ENCODE data around the gene HIRA. TPM values are rescaled to one million over a fixed set of nuclear protein-coding genes. Genes with fewer than 3 reads are reported as not detected.
A peak's percentile ranks its signal among the peaks of the same experiment; 100 is the strongest.
"Not testable (repeated sequence)": the region's sequence is repeated elsewhere in the genome, so short reads cannot be mapped to it uniquely, and the experiment has no call there.

The HIRA gene
- total RNA-seq, 2 donors from 2014 or later = 30.7 to 36.6 TPM

- Mint-ChIP-seq H3K27ac (no peak overlapping the region), H3K4me3 (no peak overlapping the region), H3K4me1 (ENCODE audit: low read depth) (no peaks in the 10 kb centered on the region), H3K9me3 (no peaks in the 10 kb centered on the region), H3K36me3 (ENCODE audit: insufficient read depth in 2 of 2) (peaks cover 0 to 12% of the 10 kb centered on the region in 2 donors), H3K27me3 (ENCODE audit: low read depth) (no peaks in the 10 kb centered on the region)
- ATAC-seq (replicated peaks in 1 of 2) (no peak), DNase-seq (no peak)
Observed at GRCh38 chr22:19374410-19374809, 57.1 kb downstream of the HIRA start.

- Mint-ChIP-seq H3K4me3 (no peak overlapping the region), H3K36me3 (ENCODE audit: insufficient read depth in 2 of 2) (peaks cover 0 to 12% of the 10 kb centered on the region in 2 donors), H3K27ac (no peak overlapping the region), H3K4me1 (ENCODE audit: low read depth) (no peaks in the 10 kb centered on the region), H3K27me3 (ENCODE audit: low read depth) (no peaks in the 10 kb centered on the region), H3K9me3 (no peaks in the 10 kb centered on the region)
- ATAC-seq (replicated peaks in 1 of 2) (no peak), DNase-seq (no peak)
Observed at GRCh38 chr22:19373450-19373849, 58.1 kb downstream of the HIRA start.

- no peaks in the 10 kb centered on the region for H3K27me3 Mint-ChIP-seq (ENCODE audit: low read depth)
- no peaks in the 10 kb centered on the region for H3K9me3 Mint-ChIP-seq
- DNase-seq = no peak
- no peak overlapping the region for H3K27ac Mint-ChIP-seq
- no peaks in the 10 kb centered on the region for H3K4me1 Mint-ChIP-seq (ENCODE audit: low read depth)
- ATAC-seq (replicated peaks in 1 of 2) = no peak
- H3K36me3 Mint-ChIP-seq (ENCODE audit: insufficient read depth in 2 of 2) = peaks cover 0 to 17% of the 10 kb centered on the region in 2 donors
- no peak overlapping the region for H3K4me3 Mint-ChIP-seq
Observed at GRCh38 chr22:19371893-19372292, 59.6 kb downstream of the HIRA start.

GRCh38 chr22:19368876-19369275 is 62.7 kb downstream of the HIRA start:
- H3K27ac Mint-ChIP-seq = no peak overlapping the region
- H3K27me3 Mint-ChIP-seq (ENCODE audit: low read depth) = no peaks in the 10 kb centered on the region

GRCh38 chr22:19367763-19368367 is 63.7 kb downstream of the HIRA start:
- H3K27me3 Mint-ChIP-seq (ENCODE audit: low read depth) = no peaks in the 10 kb centered on the region
- H3K4me1 Mint-ChIP-seq (ENCODE audit: low read depth) = no peaks in the 10 kb centered on the region
- no peak overlapping the region for H3K4me3 Mint-ChIP-seq
- no peak overlapping the region for H3K27ac Mint-ChIP-seq
- no peak for DNase-seq
- H3K9me3 Mint-ChIP-seq = no peaks in the 10 kb centered on the region
- no peak for ATAC-seq (replicated peaks in 1 of 2)
- H3K36me3 Mint-ChIP-seq (ENCODE audit: insufficient read depth in 2 of 2) = peaks cover 2 to 15% of the 10 kb centered on the region in 2 donors

More at GRCh38 chr22:19368876-19369275, 62.7 kb downstream of the HIRA start:
- no peak overlapping the region for H3K4me3 Mint-ChIP-seq
- peaks cover 2 to 15% of the 10 kb centered on the region in 2 donors for H3K36me3 Mint-ChIP-seq (ENCODE audit: insufficient read depth in 2 of 2)
- DNase-seq (no peak), ATAC-seq (replicated peaks in 1 of 2) (no peak)
- no peaks in the 10 kb centered on the region for H3K4me1 Mint-ChIP-seq (ENCODE audit: low read depth)
- no peaks in the 10 kb centered on the region for H3K9me3 Mint-ChIP-seq

- not testable (repeated sequence) for DNase-seq; H3K4me1 Mint-ChIP-seq (ENCODE audit: low read depth); H3K27me3 Mint-ChIP-seq (ENCODE audit: low read depth); H3K4me3 Mint-ChIP-seq; H3K9me3 Mint-ChIP-seq; H3K27ac Mint-ChIP-seq; ATAC-seq (replicated peaks in 1 of 2)
- peaks cover 4 to 18% of the 10 kb centered on the region in 2 donors for H3K36me3 Mint-ChIP-seq (ENCODE audit: insufficient read depth in 2 of 2)
Observed at GRCh38 chr22:19363541-19363940, 68.0 kb downstream of the HIRA start.

- Mint-ChIP-seq H3K27me3 (ENCODE audit: low read depth) (no peaks in the 10 kb centered on the region), H3K36me3 (ENCODE audit: insufficient read depth in 2 of 2) (peaks cover 4 to 16% of the 10 kb centered on the region in 2 donors), H3K4me3 (no peak overlapping the region), H3K4me1 (ENCODE audit: low read depth) (no peaks in the 10 kb centered on the region), H3K27ac (peak overlapping the region; percentile 64), H3K9me3 (no peaks in the 10 kb centered on the region)
- DNase-seq (no peak), ATAC-seq (replicated peaks in 1 of 2) (no peak)
Observed at GRCh38 chr22:19361501-19362103, 69.9 kb downstream of the HIRA start.

- DNase-seq = no peak
- no peak overlapping the region for H3K4me3 Mint-ChIP-seq
- H3K9me3 Mint-ChIP-seq = no peaks in the 10 kb centered on the region
- H3K4me1 Mint-ChIP-seq (ENCODE audit: low read depth) = no peaks in the 10 kb centered on the region
- H3K36me3 Mint-ChIP-seq (ENCODE audit: insufficient read depth in 2 of 2) = peaks cover 2 to 12% of the 10 kb centered on the region in 2 donors
- ATAC-seq (replicated peaks in 1 of 2) = no peak
- H3K27me3 Mint-ChIP-seq (ENCODE audit: low read depth) = no peaks in the 10 kb centered on the region
- H3K27ac Mint-ChIP-seq = no peak overlapping the region
Observed at GRCh38 chr22:19360862-19361261, 70.7 kb downstream of the HIRA start.

- no peaks in the 10 kb centered on the region for H3K27me3 Mint-ChIP-seq (ENCODE audit: low read depth)
- ATAC-seq (replicated peaks in 1 of 2) = no peak
- H3K27ac Mint-ChIP-seq = no peak overlapping the region
- H3K36me3 Mint-ChIP-seq (ENCODE audit: insufficient read depth in 2 of 2) = peaks cover 2 to 12% of the 10 kb centered on the region in 2 donors
- no peak for DNase-seq
- H3K4me3 Mint-ChIP-seq = no peak overlapping the region
- no peaks in the 10 kb centered on the region for H3K9me3 Mint-ChIP-seq
- no peaks in the 10 kb centered on the region for H3K4me1 Mint-ChIP-seq (ENCODE audit: low read depth)
Observed at GRCh38 chr22:19360300-19360792, 71.2 kb downstream of the HIRA start.

- H3K4me1 Mint-ChIP-seq (ENCODE audit: low read depth) = no peaks in the 10 kb centered on the region
Observed at GRCh38 chr22:19359554-19360299, 71.8 kb downstream of the HIRA start.

GRCh38 chr22:19358703-19359553 is 72.6 kb downstream of the HIRA start:
- no peak overlapping the region for H3K27ac Mint-ChIP-seq
- H3K4me3 Mint-ChIP-seq = no peak overlapping the region
- no peaks in the 10 kb centered on the region for H3K4me1 Mint-ChIP-seq (ENCODE audit: low read depth)
- no peaks in the 10 kb centered on the region for H3K9me3 Mint-ChIP-seq
- ATAC-seq (replicated peaks in 1 of 2) (no peak), DNase-seq (no peak)
- H3K36me3 Mint-ChIP-seq (ENCODE audit: insufficient read depth in 2 of 2) = peaks cover 2 to 12% of the 10 kb centered on the region in 2 donors
- no peaks in the 10 kb centered on the region for H3K27me3 Mint-ChIP-seq (ENCODE audit: low read depth)

More at GRCh38 chr22:19359554-19360299, 71.8 kb downstream of the HIRA start:
- Mint-ChIP-seq H3K4me3 (no peak overlapping the region), H3K9me3 (no peaks in the 10 kb centered on the region), H3K36me3 (ENCODE audit: insufficient read depth in 2 of 2) (peaks cover 2 to 12% of the 10 kb centered on the region in 2 donors), H3K27me3 (ENCODE audit: low read depth) (no peaks in the 10 kb centered on the region), H3K27ac (no peak overlapping the region)
- ATAC-seq (replicated peaks in 1 of 2) = no peak
- DNase-seq = no peak

GRCh38 chr22:19358195-19358594 is 73.3 kb downstream of the HIRA start:
- H3K27me3 Mint-ChIP-seq (ENCODE audit: low read depth) = no peaks in the 10 kb centered on the region
- ATAC-seq (replicated peaks in 1 of 2) = no peak
- no peaks in the 10 kb centered on the region for H3K4me1 Mint-ChIP-seq (ENCODE audit: low read depth)
- H3K36me3 Mint-ChIP-seq (ENCODE audit: insufficient read depth in 2 of 2) = peaks cover 2 to 12% of the 10 kb centered on the region in 2 donors
- DNase-seq = no peak
- H3K27ac Mint-ChIP-seq = no peak overlapping the region
- H3K9me3 Mint-ChIP-seq = no peaks in the 10 kb centered on the region
- no peak overlapping the region for H3K4me3 Mint-ChIP-seq

Measured in activated T-cell treated with anti-CD3 and anti-CD28 coated beads, Interleukin-2, amount 50 U/mL, for 72 hours (primary cell).